Left lung (tissue), 10 donors: Measurements from ENCODE around the gene SNF8. TPM values are rescaled to one million over a fixed set of nuclear protein-coding genes. Genes with fewer than 3 reads are reported as not detected.

ENCODE experiments used
- ATAC-seq: fragments of 200-7000 bp; cut with Tn5 transposase; one replicate; pipeline ENCODE4 v1.9.1; 2020; ENCODE audit warnings: moderate library complexity
- DNase-seq, 4 donors: peaks; one replicate each; pipeline ENCODE4 v3.0.0-alpha.2; 2013 to 2020
- H3K27ac ChIP-seq, 2 donors: fragments of 200-600 bp; sonication (generic) in 1 of 2; one replicate each; pipeline versions ENCODE4 v1.5.0 to v1.8.0; 2020 to 2021
- H3K27me3 ChIP-seq, 2 donors: fragments of 200-600 bp; sonication (generic) in 1 of 2; one replicate each; pipeline versions ENCODE4 v1.5.0 to v1.8.0; 2020 to 2021
- H3K36me3 ChIP-seq, 2 donors: fragments of 200-600 bp; sonication (generic) in 1 of 2; one replicate each; pipeline versions ENCODE4 v1.5.0 to v1.8.0; 2020 to 2021
- H3K4me1 ChIP-seq, 2 donors: fragments of 200-600 bp; one replicate each; pipeline ENCODE4 v1.8.0; 2021
- H3K4me3 ChIP-seq, 2 donors: fragments of 200-600 bp; sonication (generic) in 1 of 2; one replicate each; pipeline versions ENCODE4 v1.5.0 to v1.8.0; 2020 to 2021; ENCODE audit warnings: mild to moderate bottlenecking in 1 of 2
- H3K9me3 ChIP-seq, 2 donors: fragments of 200-600 bp; sonication (generic) in 1 of 2; one replicate each; pipeline versions ENCODE4 v1.5.0 to v1.8.0; 2020 to 2021
- intact Hi-C, 2 donors: fragments of 100-400 bp; cut with DNase I; formaldehyde crosslinking; loops; one replicate each; pipeline versions ENCODE4 v1.11.2 to v1.14.2; 2022
- polyA plus RNA-seq, 6 donors: library from polyadenylated mRNA; unstranded; fragments of 120-200 nt; gene quantifications; one replicate each; pipeline ENCODE4 v1.2.1, GENCODE V29; 2013; ENCODE audit not compliant: insufficient read length in 6 of 6
- total RNA-seq, 2 donors: library from RNA; stranded (reverse); fragmentation: NEBNext Ultra II Directional; extraction: Animal tissue kit (Norgen Biotek cat#: 25700); gene quantifications; one replicate each; pipeline ENCODE4 v1.2.1, GENCODE V29; 2021
- TF ChIP-seq, protein P1 (sequence below), 2 donors: fragments of 200-600 bp; sonication (generic) in 1 of 2; IDR thresholded peaks; one replicate each; pipeline versions ENCODE4 v1.5.0 to v1.8.0; 2021; ENCODE audit warnings: antibody characterized with exemption in 2 of 2
- donor health status: DM: no; HTN: yes; CAD: no.
- donor health status: DM: no; HTN: no; CAD: no.

SNF8 gene
- total and polyA plus RNA-seq, 8 donors = 80.7 to 109 (median 89.2) TPM

DNA sequence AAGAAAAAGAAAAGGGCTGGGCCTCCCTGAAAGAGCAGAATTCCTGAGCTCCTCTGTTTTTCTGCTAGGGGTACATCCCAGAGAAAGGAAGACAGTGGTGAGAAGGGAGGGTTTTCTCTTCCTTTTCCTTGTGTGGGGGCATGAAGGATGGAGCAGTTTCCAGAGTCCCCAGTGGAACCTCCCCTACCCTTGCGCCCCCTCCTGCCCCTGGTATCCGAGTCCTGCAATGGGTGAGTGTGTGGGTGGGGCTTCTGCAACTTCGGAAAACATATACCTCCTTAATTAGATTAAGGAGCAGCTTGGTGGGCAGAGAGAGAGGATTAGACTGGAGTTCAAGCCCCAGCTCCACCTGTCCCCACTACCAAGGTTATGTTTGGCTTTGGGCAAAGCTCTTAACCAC lies 29.2 kb upstream of the SNF8 start:
- ATAC-seq (no peak), DNase-seq (no peak)
- no peak overlapping the region for H3K27ac ChIP-seq
- H3K4me3 ChIP-seq = no peak overlapping the region
- TF ChIP-seq, protein P1, sequence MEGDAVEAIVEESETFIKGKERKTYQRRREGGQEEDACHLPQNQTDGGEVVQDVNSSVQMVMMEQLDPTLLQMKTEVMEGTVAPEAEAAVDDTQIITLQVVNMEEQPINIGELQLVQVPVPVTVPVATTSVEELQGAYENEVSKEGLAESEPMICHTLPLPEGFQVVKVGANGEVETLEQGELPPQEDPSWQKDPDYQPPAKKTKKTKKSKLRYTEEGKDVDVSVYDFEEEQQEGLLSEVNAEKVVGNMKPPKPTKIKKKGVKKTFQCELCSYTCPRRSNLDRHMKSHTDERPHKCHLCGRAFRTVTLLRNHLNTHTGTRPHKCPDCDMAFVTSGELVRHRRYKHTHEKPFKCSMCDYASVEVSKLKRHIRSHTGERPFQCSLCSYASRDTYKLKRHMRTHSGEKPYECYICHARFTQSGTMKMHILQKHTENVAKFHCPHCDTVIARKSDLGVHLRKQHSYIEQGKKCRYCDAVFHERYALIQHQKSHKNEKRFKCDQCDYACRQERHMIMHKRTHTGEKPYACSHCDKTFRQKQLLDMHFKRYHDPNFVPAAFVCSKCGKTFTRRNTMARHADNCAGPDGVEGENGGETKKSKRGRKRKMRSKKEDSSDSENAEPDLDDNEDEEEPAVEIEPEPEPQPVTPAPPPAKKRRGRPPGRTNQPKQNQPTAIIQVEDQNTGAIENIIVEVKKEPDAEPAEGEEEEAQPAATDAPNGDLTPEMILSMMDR (IDR thresholded peaks at IDR 0.05) = no peak
- peaks cover 0 to 81% of the 10 kb centered on the region in 2 donors for H3K27me3 ChIP-seq
- H3K9me3 ChIP-seq = no peaks in the 10 kb centered on the region
- H3K36me3 ChIP-seq = no peaks in the 10 kb centered on the region
- no peaks in the 10 kb centered on the region for H3K4me1 ChIP-seq
- intact Hi-C loops = no loop called here

GRCh38 chr17:48972749-48973097 lies 28.1 kb upstream of the SNF8 start:
- no peaks in the 10 kb centered on the region for H3K4me1 ChIP-seq
- peaks cover 0 to 92% of the 10 kb centered on the region in 2 donors for H3K27me3 ChIP-seq
- no peak for DNase-seq
- ATAC-seq = no peak
- intact Hi-C loops = no loop called here
- H3K36me3 ChIP-seq = no peaks in the 10 kb centered on the region
- H3K27ac ChIP-seq = no peak overlapping the region
- H3K4me3 ChIP-seq = no peak overlapping the region
- no peaks in the 10 kb centered on the region for H3K9me3 ChIP-seq
- TF ChIP-seq, protein P1 (IDR thresholded peaks at IDR 0.05) = no peak

DNA sequence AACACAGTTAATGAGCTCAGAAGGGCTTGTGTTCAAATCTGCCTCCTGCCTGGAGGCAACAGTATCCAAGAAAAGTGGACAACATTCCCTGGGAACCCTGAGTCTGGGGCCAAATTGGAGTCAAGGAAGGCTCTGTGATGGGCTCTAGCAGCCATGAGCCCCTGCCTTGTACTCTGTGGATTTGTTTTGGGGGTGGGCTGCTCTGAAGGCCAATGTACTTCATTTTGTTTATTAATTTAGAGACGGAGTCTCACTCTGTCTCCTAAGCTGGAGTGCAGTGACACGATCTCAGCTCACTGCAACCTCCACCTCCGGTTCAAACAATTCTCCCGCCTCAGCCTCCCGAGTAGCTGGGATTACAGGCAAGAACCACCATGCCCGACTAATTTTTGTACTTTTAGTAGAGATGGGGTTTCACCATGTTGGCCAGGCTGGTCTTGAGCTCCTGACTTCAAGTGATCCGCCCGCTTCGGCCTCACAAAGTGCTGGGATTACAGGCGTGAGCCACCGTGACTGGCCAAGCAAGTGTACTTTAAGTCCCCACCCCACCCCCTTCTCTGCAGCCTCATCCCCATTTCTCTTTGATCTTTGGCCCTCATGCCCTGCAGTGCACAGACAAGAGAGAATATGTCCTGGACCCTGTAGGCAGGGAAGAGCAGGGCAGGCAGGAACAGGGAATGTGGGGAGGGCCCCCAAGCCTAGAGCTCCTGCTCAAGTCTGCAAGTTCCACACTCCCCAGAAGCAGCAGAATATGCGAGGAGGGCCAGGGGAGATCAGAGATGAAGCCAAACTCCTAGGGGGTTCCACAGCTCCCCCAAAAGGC lies 26.4 kb upstream of the SNF8 start:
- H3K27me3 ChIP-seq = peaks cover 0 to 98% of the 10 kb centered on the region in 2 donors

DNA sequence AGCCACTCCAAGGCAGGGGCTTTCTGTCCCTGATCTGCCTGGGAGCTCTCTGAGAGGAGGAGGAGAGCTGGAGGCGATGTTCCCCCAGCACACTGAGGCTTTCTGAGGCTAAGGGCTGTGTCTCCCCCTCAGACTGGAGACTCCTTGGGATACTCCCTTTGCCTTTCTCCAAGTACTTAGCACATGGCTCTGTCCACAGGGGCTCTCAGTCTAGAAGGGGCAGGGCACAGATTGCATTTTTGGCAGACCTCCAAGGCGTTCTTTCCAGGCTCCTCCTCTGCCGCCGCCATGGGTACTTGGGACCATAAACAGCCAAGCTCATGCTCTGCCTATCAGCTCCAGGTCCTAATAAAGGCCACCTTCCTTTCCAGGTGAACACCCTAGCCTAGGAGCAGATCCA lies 25.6 kb upstream of the SNF8 start:
- H3K36me3 ChIP-seq = no peaks in the 10 kb centered on the region
- no peak overlapping the region for H3K27ac ChIP-seq
- H3K4me3 ChIP-seq = no peak overlapping the region
- no peaks in the 10 kb centered on the region for H3K4me1 ChIP-seq
- ATAC-seq (no peak), DNase-seq (peak in 1 of 4 donors; percentile 48)
- H3K9me3 ChIP-seq = no peaks in the 10 kb centered on the region
- intact Hi-C loops = no loop called here
- peaks cover 0 to 96% of the 10 kb centered on the region in 2 donors for H3K27me3 ChIP-seq
- TF ChIP-seq, protein P1 (IDR thresholded peaks at IDR 0.05) = no peak

More for the DNA sequence above, 26.4 kb upstream of the SNF8 start:
- Histone ChIP-seq H3K9me3 (no peaks in the 10 kb centered on the region), H3K36me3 (no peaks in the 10 kb centered on the region), H3K4me1 (no peaks in the 10 kb centered on the region), H3K4me3 (no peak overlapping the region), H3K27ac (no peak overlapping the region)
- TF ChIP-seq, protein P1 (IDR thresholded peaks at IDR 0.05) = no peak
- no peak for DNase-seq
- intact Hi-C loops = no loop called here
- ATAC-seq = no peak

GRCh38 chr17:48961516-48962233 lies 17.0 kb upstream of the SNF8 start:
- H3K36me3 ChIP-seq = no peaks in the 10 kb centered on the region
- DNase-seq (no peak), ATAC-seq (peak; percentile 50)
- H3K9me3 ChIP-seq = no peaks in the 10 kb centered on the region
- TF ChIP-seq, protein P1 (IDR thresholded peaks at IDR 0.05) = no peak
- intact Hi-C loops = no loop called here
- peaks cover 10 to 91% of the 10 kb centered on the region in 2 donors for H3K27me3 ChIP-seq
- H3K4me1 ChIP-seq = no peaks in the 10 kb centered on the region
- H3K4me3 ChIP-seq = no peak overlapping the region
- no peak overlapping the region for H3K27ac ChIP-seq
